ENCODE data around the gene UBA52.
"Not testable (repeated sequence)": the region's sequence is repeated elsewhere in the genome, so short reads cannot be mapped to it uniquely, and the experiment has no call there.

UBA52 gene

GRCh38 chr19:18571564-18572344, at the start of gene UBA52:
Gene UBA52, plus strand, starts transcription at chr19:18571857. Its CDS starts 1,444 bp downstream, at chr19:18573301.
- peak; percentile 99 for DNase-seq (ENCODE audit: low read depth)

- peak; percentile 100 for DNase-seq (ENCODE audit: low read depth)
Measured at GRCh38 chr19:18522124-18522861, 49.4 kb upstream of the UBA52 start.

- not testable (repeated sequence) for DNase-seq (ENCODE audit: low read depth)
Measured at GRCh38 chr19:18522862-18523440, 48.7 kb upstream of the UBA52 start.

- no peak for DNase-seq (ENCODE audit: low read depth)
Measured at GRCh38 chr19:18523841-18524240, 47.8 kb upstream of the UBA52 start.

- DNase-seq (ENCODE audit: low read depth): no peak
Measured at GRCh38 chr19:18526316-18526715, 45.3 kb upstream of the UBA52 start.

GRCh38 chr19:18529782-18530181, 41.9 kb upstream of the UBA52 start:
- no peak for DNase-seq (ENCODE audit: low read depth)

- no peak for DNase-seq (ENCODE audit: low read depth)
Measured at GRCh38 chr19:18531485-18531884, 40.2 kb upstream of the UBA52 start.

GRCh38 chr19:18532168-18532890, 39.3 kb upstream of the UBA52 start:
- no peak for DNase-seq (ENCODE audit: low read depth)

- no peak for DNase-seq (ENCODE audit: low read depth)
Measured at GRCh38 chr19:18533058-18533457, 38.6 kb upstream of the UBA52 start.

- DNase-seq (ENCODE audit: low read depth): no peak
Measured at GRCh38 chr19:18536475-18536874, 35.2 kb upstream of the UBA52 start.

- no peak for DNase-seq (ENCODE audit: low read depth)
Measured at GRCh38 chr19:18537431-18537830, 34.2 kb upstream of the UBA52 start.

GRCh38 chr19:18538115-18538514, 33.5 kb upstream of the UBA52 start:
- no peak for DNase-seq (ENCODE audit: low read depth)

GRCh38 chr19:18539372-18539771, 32.3 kb upstream of the UBA52 start:
- no peak for DNase-seq (ENCODE audit: low read depth)

- not testable (repeated sequence) for DNase-seq (ENCODE audit: low read depth)
Measured at GRCh38 chr19:18540200-18540599, 31.5 kb upstream of the UBA52 start.

- DNase-seq (ENCODE audit: low read depth): no peak
Measured at GRCh38 chr19:18541258-18541991, 30.2 kb upstream of the UBA52 start.

- DNase-seq (ENCODE audit: low read depth): no peak
Measured at GRCh38 chr19:18541992-18542940, 29.4 kb upstream of the UBA52 start.

- peak; percentile 91 for DNase-seq (ENCODE audit: low read depth)
Measured at GRCh38 chr19:18542941-18543813, 28.5 kb upstream of the UBA52 start, which contains the start of gene FKBP8. Gene FKBP8, minus strand, starts transcription at chr19:18543573. Its CDS starts 1,603 bp downstream, at chr19:18541970.

GRCh38 chr19:18543814-18544475, 27.7 kb upstream of the UBA52 start:
- peak; percentile 39 for DNase-seq (ENCODE audit: low read depth)

GRCh38 chr19:18551631-18552030, 20.0 kb upstream of the UBA52 start:
- no peak for DNase-seq (ENCODE audit: low read depth)
